ENCODE results near the gene RUBCN.

DNA sequence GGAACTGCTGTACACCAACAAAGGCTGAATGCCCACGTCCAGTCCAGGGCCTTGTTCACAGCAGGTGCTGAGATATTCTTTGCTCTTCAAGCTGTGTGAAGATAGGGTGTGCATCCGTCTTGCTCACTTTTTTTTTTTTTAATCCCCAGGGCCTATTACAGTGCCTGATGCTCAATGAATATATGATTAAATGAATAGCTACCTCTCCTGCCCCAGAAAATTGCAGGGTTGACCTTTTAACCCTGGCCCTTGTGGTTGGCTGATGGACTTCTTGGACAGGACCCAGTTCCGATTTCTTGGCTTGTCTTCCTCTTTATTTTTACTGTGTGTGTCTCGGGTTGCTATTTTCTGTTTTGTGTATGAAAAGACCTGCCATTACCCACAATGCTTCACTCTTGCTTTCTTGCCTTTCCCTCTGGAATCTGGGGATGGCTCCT, 10.1 kb upstream of the RUBCN start:
- TF ChIP-seq POLR2A (IDR thresholded peaks at IDR 0.05) = no peak
- TF ChIP-seq EP300 (IDR thresholded peaks at IDR 0.05) = no peak
- TF ChIP-seq, protein P1, sequence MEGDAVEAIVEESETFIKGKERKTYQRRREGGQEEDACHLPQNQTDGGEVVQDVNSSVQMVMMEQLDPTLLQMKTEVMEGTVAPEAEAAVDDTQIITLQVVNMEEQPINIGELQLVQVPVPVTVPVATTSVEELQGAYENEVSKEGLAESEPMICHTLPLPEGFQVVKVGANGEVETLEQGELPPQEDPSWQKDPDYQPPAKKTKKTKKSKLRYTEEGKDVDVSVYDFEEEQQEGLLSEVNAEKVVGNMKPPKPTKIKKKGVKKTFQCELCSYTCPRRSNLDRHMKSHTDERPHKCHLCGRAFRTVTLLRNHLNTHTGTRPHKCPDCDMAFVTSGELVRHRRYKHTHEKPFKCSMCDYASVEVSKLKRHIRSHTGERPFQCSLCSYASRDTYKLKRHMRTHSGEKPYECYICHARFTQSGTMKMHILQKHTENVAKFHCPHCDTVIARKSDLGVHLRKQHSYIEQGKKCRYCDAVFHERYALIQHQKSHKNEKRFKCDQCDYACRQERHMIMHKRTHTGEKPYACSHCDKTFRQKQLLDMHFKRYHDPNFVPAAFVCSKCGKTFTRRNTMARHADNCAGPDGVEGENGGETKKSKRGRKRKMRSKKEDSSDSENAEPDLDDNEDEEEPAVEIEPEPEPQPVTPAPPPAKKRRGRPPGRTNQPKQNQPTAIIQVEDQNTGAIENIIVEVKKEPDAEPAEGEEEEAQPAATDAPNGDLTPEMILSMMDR (IDR thresholded peaks at IDR 0.05) = no peak

All from gastroesophageal sphincter (tissue), 3 donors.